Ovary (tissue), 10 donors: ENCODE data around the gene DPF3. TPM values are rescaled to one million over a fixed set of nuclear protein-coding genes. Genes with fewer than 3 reads are reported as not detected.

ENCODE experiments used
- DNase-seq, 5 donors: peaks; one replicate each; pipeline ENCODE4 v3.0.0-alpha.2; 2019 to 2020
- H3K27ac ChIP-seq, 2 donors: fragments of 200-600 bp; one replicate each; pipeline versions ENCODE4 v1.5.1 to v1.8.0; 2019 to 2022
- H3K27me3 ChIP-seq: fragments of 200-600 bp; one replicate; pipeline ENCODE4 v1.8.0; 2022
- H3K36me3 ChIP-seq: fragments of 200-600 bp; sonication (generic); one replicate; pipeline ENCODE4 v1.5.1; 2019
- H3K4me1 ChIP-seq: one replicate; pipeline ENCODE4 v1.8.1; 2013; ENCODE audit warnings: mild to moderate bottlenecking, moderate library complexity; ENCODE audit not compliant: insufficient read depth
- H3K4me3 ChIP-seq: fragments of 200-600 bp; sonication (generic); one replicate; pipeline ENCODE4 v1.5.1; 2017
- H3K9me3 ChIP-seq, 2 donors: fragments of 200-600 bp in 1 of 2; sonication (generic) in 1 of 2; one replicate each; pipeline versions ENCODE4 v1.5.1 to v1.8.1; 2013 to 2019; ENCODE audit warnings: mild to moderate bottlenecking in 1 of 2, moderate library complexity in 1 of 2
- EP300 ChIP-seq: sonication (generic); formaldehyde crosslinking; IDR thresholded peaks from one replicate; pipeline ENCODE4 v1.6.1; 2017; ENCODE audit warnings: antibody characterized with exemption
- POLR2A ChIP-seq: fragments of 450-650 bp; IDR thresholded peaks from one replicate; pipeline ENCODE4 v1.6.1; 2017; ENCODE audit warnings: antibody characterized with exemption, mild to moderate bottlenecking, moderate library complexity
- WGBS, 3 donors: extraction: QIAGEN DNeasy Blood & Tissue Kit in 1 of 3; methylation state at CpG; one replicate each; pipeline versions ENCODE4 v1.1.5 to v1.1.7; 2013 to 2017; 5-methylcytosine and 5-hydroxymethylcytosine counted together
- intact Hi-C, 4 donors: fragments of 100-400 bp; cut with DNase I; formaldehyde crosslinking; loops; one replicate each; pipeline versions ENCODE4 v1.11.0 to v1.15.1; 2022 to 2023
- long read RNA-seq, 3 donors: library from polyadenylated mRNA in 2 of 3; unstranded in 2 of 3; transcript quantifications; one replicate each; pipeline ENCODE4 v2.0.0 and lab custom pipeline, GENCODE V29; 2021 to 2026
- polyA plus RNA-seq, 2 donors: library from polyadenylated mRNA; stranded (reverse); fragments of 200-250 nt in 1 of 2; fragments of 350-450 nt in 1 of 2; fragmentation: Illumina TruSeq in 1 of 2; extraction: RNeasy Lipid Tissue Mini Kit (QIAGEN cat#74804) in 1 of 2; gene quantifications; one replicate each; pipeline ENCODE4 v1.2.3, GENCODE V29; 2013 to 2014
- total RNA-seq, 7 donors: library from RNA; depleted of rRNA in 2 of 7; stranded (reverse); fragments of >200 nt in 2 of 7; fragmentation: NEBNext Ultra II Directional in 3 of 7; extraction: Animal tissue kit (Norgen Biotek cat#: 25700) in 3 of 7; gene quantifications; one replicate each; pipeline versions ENCODE4 v1.1.0 to v1.2.4, GENCODE V29; 2016 to 2023
- TF ChIP-seq, protein P1 (sequence below), 3 donors: fragments of 450-650 bp in 2 of 3; fragments of 200-600 bp in 1 of 3; IDR thresholded peaks; one replicate each; pipeline versions ENCODE4 v1.5.1 to v1.8.0; 2016 to 2022; ENCODE audit warnings: antibody characterized with exemption in 3 of 3, mild to moderate bottlenecking in 1 of 3
- donor health status: DM: no; HTN: no; CAD: no; lungs with moderate emphysema.
- donor health status: DM: no; HTN: no; CAD: no.
- donor health status: Bipolar disorder and iron deficiency.
- donor health status: DM: yes; HTN: yes; CAD: no.
- donor health status: DM: no; HTN: no; CAD: no.
- donor health status: DM: yes; HTN: yes; CAD: no.

Gene DPF3
- total RNA-seq, result 10 to 100 TPM in 6 of 7 donors, 1 to 10 TPM in 1; 8.0 to 34.4 (median 23.0) TPM
- polyA plus RNA-seq, result 1 to 10 TPM; 6.3 to 8.9 TPM
- long read RNA-seq, donor 1, full-length matches to known transcripts, result 8 of 32 reads
- long read RNA-seq, donor 1, partial matches to known transcripts, result 14 of 32 reads
- long read RNA-seq, donor 1, other reads (novel, unspliced or antisense), result 10 of 32 reads
- long read RNA-seq, donor 2, full-length matches to known transcripts, result 1 of 1 reads
- long read RNA-seq, donor 2, partial matches to known transcripts, result 0 of 1 reads
- long read RNA-seq, donor 2, other reads (novel, unspliced or antisense), result 0 of 1 reads
- long read RNA-seq, donor 3, full-length matches to known transcripts, result 7 of 23 reads
- long read RNA-seq, donor 3, partial matches to known transcripts, result 7 of 23 reads
- long read RNA-seq, donor 3, other reads (novel, unspliced or antisense), result 9 of 23 reads

DNA sequence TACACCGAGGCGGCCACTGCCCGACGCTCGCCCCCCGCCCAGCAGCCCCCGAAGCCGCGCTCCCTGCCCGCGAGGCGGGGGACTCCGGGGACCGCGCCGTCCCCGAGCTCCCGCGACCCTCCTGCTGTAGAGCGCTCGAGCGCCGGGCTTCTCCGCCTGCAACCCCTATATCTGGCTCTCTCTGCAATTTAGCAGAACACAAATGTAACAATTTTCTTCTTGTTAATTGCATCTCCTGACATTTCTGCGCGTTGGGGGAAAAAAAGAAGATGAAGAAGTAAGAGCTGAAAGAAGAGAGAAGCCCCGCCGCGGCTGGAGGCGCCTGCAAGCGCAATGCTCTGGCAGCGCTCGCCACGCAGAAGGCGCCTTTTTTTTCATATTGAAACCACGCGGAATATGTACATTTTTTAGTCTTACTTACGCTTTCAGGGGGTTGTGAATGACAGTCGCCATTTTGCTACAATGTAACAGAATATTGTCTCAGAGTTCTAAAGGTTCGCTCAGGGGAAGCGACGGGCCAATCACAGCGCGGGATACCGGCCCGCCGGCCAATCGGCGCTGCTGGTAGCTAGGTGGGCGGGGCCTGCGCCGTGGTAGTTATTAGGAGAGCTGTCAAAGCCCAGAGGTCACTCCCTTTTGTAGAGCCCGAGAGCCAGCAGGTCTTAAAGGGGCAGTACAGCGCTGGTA lies at the start of gene DPF3:
DPF3 (minus strand) TSS at position 466 of the 687 bp plus-strand sequence; CDS start at position 453, 13 bp downstream.
- TF ChIP-seq EP300 (no peak), POLR2A (no peak)
- TF ChIP-seq, protein P1, sequence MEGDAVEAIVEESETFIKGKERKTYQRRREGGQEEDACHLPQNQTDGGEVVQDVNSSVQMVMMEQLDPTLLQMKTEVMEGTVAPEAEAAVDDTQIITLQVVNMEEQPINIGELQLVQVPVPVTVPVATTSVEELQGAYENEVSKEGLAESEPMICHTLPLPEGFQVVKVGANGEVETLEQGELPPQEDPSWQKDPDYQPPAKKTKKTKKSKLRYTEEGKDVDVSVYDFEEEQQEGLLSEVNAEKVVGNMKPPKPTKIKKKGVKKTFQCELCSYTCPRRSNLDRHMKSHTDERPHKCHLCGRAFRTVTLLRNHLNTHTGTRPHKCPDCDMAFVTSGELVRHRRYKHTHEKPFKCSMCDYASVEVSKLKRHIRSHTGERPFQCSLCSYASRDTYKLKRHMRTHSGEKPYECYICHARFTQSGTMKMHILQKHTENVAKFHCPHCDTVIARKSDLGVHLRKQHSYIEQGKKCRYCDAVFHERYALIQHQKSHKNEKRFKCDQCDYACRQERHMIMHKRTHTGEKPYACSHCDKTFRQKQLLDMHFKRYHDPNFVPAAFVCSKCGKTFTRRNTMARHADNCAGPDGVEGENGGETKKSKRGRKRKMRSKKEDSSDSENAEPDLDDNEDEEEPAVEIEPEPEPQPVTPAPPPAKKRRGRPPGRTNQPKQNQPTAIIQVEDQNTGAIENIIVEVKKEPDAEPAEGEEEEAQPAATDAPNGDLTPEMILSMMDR (IDR thresholded peaks at IDR 0.05), result no peak
- peak within 1 kb of the TSS; percentile 53 for H3K4me3 ChIP-seq
- H3K36me3 ChIP-seq, result no peaks in the 10 kb centered on the region
- peak; percentile 93 to 96 (median 95) for DNase-seq
- H3K9me3 ChIP-seq, result no peaks in the 10 kb centered on the region
- no peaks in the 10 kb centered on the region for H3K27me3 ChIP-seq
- peak within 1 kb of the TSS; percentile 65 to 74 for H3K27ac ChIP-seq
- 0 to 1% (median 0%) methylated on average over 47 to 54 of the region's 54 CpGs for WGBS, 3 donors
- intact Hi-C loops, result loop anchor here in 2 of 4 donors (10.0 kb wide), 2 partner anchors 109 to 179 kb away; no protein-coding TSS in a partner anchor
- H3K4me1 ChIP-seq, result peaks cover 6% of the 10 kb centered on the region

DNA sequence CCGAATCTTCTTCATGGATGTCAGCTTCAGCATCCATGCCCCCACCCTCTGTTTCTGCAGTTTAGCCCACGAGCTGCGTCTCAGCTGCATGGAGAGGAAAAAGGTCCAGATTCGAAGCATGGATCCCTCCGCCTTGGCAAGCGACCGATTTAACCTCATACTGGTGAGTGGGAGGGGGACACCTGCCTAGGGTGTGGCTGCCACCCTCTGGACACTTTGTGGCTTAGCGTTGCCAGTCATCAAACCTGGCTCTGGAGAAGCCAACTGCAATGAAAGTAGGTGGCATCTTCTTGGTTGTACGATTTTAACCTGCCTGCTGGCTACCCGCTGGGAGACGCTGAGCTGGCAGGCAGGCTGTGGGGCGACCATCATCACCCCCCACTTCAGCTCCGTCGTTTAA lies 49.0 kb upstream of the DPF3 start:
- H3K4me3 ChIP-seq, result no peak overlapping the region
- TF ChIP-seq POLR2A, result no peak
- TF ChIP-seq EP300, result no peak
- TF ChIP-seq, protein P1 (IDR thresholded peaks at IDR 0.05), result no peak
- intact Hi-C loops, result loop anchor here in 1 of 4 donors (5.0 kb wide), 1 partner anchor 36 kb away; no protein-coding TSS in a partner anchor
- no peak overlapping the region for H3K27ac ChIP-seq
- peaks cover 4% of the 10 kb centered on the region for H3K4me1 ChIP-seq
- no peaks in the 10 kb centered on the region for H3K9me3 ChIP-seq
- DNase-seq, result no peak
- WGBS, 3 donors, result 87 to 90% (median 87%) methylated on average over 14 of the region's 14 CpGs
- H3K27me3 ChIP-seq, result no peaks in the 10 kb centered on the region
- H3K36me3 ChIP-seq, result no peaks in the 10 kb centered on the region

DNA sequence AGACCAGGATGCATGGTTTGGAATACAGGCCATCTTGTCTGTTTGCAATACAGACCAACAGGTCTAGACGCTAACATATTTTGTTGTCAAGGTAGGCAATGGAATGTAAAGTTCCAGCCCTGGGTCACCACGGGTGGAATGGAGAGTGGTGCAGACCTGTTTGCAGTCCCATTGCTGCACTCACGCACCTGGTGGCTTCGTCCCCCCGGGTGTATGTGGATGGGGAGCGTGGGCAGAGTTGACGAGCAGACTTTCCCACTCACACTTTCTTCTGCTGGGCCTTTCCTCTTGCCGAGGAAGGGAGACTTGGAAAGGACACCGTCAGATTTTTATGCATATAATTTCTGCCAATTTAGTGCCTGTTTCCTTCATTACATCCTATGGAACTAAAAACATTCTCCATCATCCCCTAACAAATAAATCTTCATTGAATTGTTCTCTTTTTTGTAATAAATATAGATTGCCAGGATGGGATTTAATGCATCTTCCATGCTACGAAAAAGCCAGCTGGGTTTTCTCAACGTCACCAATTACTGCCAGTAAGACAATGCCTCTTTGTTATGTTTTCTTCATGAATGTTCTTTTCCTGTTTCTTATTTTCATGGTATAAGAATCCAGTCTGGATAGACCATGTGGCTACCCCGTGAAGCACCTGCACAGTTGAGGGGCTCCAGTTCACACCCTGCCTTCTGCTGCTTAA lies 47.5 kb upstream of the DPF3 start:
- no peaks in the 10 kb centered on the region for H3K27me3 ChIP-seq
- no peak overlapping the region for H3K4me3 ChIP-seq
- WGBS, 3 donors, result 80 to 85% (median 82%) methylated on average over 12 of the region's 12 CpGs
- no peaks in the 10 kb centered on the region for H3K9me3 ChIP-seq
- intact Hi-C loops, result loop anchor here in 1 of 4 donors (5.0 kb wide), 1 partner anchor 34 kb away; no protein-coding TSS in a partner anchor
- TF ChIP-seq POLR2A, result no peak
- no peak for TF ChIP-seq EP300
- TF ChIP-seq, protein P1 (IDR thresholded peaks at IDR 0.05), result no peak
- H3K27ac ChIP-seq, result no peak overlapping the region
- no peak for DNase-seq
- H3K4me1 ChIP-seq, result peaks cover 4% of the 10 kb centered on the region
- H3K36me3 ChIP-seq, result no peaks in the 10 kb centered on the region

DNA sequence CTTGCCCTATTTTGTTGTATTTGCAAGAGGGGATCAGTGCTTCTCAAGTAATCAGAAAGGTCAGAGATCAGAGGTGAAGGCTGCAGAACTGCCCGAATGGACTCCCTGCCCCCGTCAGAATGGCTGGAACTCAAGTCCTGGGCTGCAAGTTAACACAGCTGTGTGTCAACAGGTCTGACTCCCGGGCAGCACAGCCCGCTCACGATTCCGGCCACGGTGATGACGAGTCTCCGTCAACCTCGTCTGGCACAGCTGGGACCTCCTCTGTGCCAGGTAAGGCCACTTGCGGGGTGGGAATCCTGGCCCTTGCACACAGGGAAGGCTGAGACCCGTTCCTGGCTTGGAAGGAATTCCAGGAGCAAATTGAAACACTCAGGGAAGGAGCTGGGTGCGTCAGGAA lies 45.7 kb upstream of the DPF3 start:
- WGBS, 3 donors, result 15 to 50% (median 22%) methylated on average over 13 of the region's 13 CpGs
- peak; percentile 38 to 68 (median 60) for DNase-seq
- Histone ChIP-seq H3K27me3 (no peaks in the 10 kb centered on the region), H3K27ac (peak overlapping the region in 1 of 2 donors; percentile 58), H3K4me1 (peaks cover 4% of the 10 kb centered on the region), H3K4me3 (no peak overlapping the region), H3K9me3 (no peaks in the 10 kb centered on the region), H3K36me3 (no peaks in the 10 kb centered on the region)
- no peak for TF ChIP-seq POLR2A
- TF ChIP-seq, protein P1 (IDR thresholded peaks at IDR 0.05), result no peak
- TF ChIP-seq EP300, result no peak
- intact Hi-C loops, result loop anchor here in 1 of 4 donors (5.0 kb wide), 1 partner anchor 32 kb away; no protein-coding TSS in a partner anchor
